C4-2B (cell line): ENCODE data around the gene SORCS1.

Experiments
- ZFX ChIP-seq: fragments of 450-650 bp; IDR thresholded peaks from 2 replicates; pipeline ENCODE4 v1.6.1; 2017
- TF ChIP-seq, protein P1 (sequence below): fragments of 450-650 bp; conservative IDR thresholded peaks from 2 replicates; pipeline ENCODE4 v1.5.1; 2017; ENCODE audit warnings: mild to moderate bottlenecking

- TF ChIP-seq, protein P1, sequence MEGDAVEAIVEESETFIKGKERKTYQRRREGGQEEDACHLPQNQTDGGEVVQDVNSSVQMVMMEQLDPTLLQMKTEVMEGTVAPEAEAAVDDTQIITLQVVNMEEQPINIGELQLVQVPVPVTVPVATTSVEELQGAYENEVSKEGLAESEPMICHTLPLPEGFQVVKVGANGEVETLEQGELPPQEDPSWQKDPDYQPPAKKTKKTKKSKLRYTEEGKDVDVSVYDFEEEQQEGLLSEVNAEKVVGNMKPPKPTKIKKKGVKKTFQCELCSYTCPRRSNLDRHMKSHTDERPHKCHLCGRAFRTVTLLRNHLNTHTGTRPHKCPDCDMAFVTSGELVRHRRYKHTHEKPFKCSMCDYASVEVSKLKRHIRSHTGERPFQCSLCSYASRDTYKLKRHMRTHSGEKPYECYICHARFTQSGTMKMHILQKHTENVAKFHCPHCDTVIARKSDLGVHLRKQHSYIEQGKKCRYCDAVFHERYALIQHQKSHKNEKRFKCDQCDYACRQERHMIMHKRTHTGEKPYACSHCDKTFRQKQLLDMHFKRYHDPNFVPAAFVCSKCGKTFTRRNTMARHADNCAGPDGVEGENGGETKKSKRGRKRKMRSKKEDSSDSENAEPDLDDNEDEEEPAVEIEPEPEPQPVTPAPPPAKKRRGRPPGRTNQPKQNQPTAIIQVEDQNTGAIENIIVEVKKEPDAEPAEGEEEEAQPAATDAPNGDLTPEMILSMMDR = no peak
- no peak for TF ChIP-seq ZFX
Observed at GRCh38 chr10:106836933-106837663, 327.4 kb downstream of the SORCS1 start.
